ENCODE measurements around the gene WWC2. TPM values are rescaled to one million over a fixed set of nuclear protein-coding genes. Genes with fewer than 3 reads are reported as not detected.

Gene WWC2
- total RNA-seq, 1 experiment from 2014 or later = 42.5 TPM

DNA sequence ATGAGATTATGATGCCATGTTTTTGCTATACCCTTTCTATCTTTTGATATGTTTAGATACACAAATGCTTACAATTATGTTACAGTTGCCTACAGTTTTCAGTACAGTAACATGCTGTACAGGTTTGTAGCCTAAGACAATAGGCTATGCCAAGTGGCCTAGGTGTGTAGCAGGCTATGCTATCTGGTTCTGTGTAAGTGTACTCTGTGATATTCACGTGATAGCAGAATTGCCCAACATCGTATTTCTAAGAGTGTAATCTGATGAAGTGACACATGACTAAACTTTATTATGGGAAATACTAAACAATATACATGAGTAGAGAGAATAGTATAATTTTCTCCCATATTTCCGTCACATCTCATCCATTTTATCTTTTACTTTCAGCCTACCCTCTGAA lies 124.0 kb downstream of the WWC2 start:
- Histone ChIP-seq H3K4me1 (replicated peaks) (no peaks in the 10 kb centered on the region), H3K36me3 (peaks cover 22% of the 10 kb centered on the region), H3K4me3 (no peak overlapping the region), H3K27ac (no peak overlapping the region), H3K9me3 (replicated peaks) (no peaks in the 10 kb centered on the region), H3K27me3 (replicated peaks) (no peaks in the 10 kb centered on the region)
- DNase-seq (ENCODE audit: low read depth in 1 of 2, low spot score in 2 of 2) = no peak

- Histone ChIP-seq H3K27ac (no peak overlapping the region), H3K4me3 (no peak overlapping the region), H3K9me3 (replicated peaks) (no peaks in the 10 kb centered on the region), H3K27me3 (replicated peaks) (no peaks in the 10 kb centered on the region), H3K36me3 (peaks cover 25% of the 10 kb centered on the region), H3K4me1 (replicated peaks) (no peaks in the 10 kb centered on the region)
- DNase-seq (ENCODE audit: low read depth in 1 of 2, low spot score in 2 of 2) = no peak
Measured at GRCh38 chr4:183229397-183229796, 130.3 kb downstream of the WWC2 start.

- H3K36me3 ChIP-seq = peaks cover 24% of the 10 kb centered on the region
- H3K27ac ChIP-seq = peak overlapping the region; percentile 84
- no peak for DNase-seq (ENCODE audit: low read depth in 1 of 2, low spot score in 2 of 2)
- no peak overlapping the region for H3K4me3 ChIP-seq
- H3K9me3 ChIP-seq (replicated peaks) = no peaks in the 10 kb centered on the region
- peaks cover 42% of the 10 kb centered on the region for H3K4me1 ChIP-seq (replicated peaks)
- H3K27me3 ChIP-seq (replicated peaks) = no peaks in the 10 kb centered on the region
Measured at GRCh38 chr4:183240581-183241321, 141.7 kb downstream of the WWC2 start.

- DNase-seq (ENCODE audit: low read depth in 1 of 2, low spot score in 2 of 2) = peak; percentile 69 to 79
- peak overlapping the region; percentile 84 for H3K27ac ChIP-seq
- H3K4me1 ChIP-seq (replicated peaks) = peaks cover 42% of the 10 kb centered on the region
- H3K27me3 ChIP-seq (replicated peaks) = no peaks in the 10 kb centered on the region
- no peaks in the 10 kb centered on the region for H3K9me3 ChIP-seq (replicated peaks)
- H3K36me3 ChIP-seq = peaks cover 24% of the 10 kb centered on the region
- H3K4me3 ChIP-seq = no peak overlapping the region
Measured at GRCh38 chr4:183241322-183241640, 142.2 kb downstream of the WWC2 start.

DNA sequence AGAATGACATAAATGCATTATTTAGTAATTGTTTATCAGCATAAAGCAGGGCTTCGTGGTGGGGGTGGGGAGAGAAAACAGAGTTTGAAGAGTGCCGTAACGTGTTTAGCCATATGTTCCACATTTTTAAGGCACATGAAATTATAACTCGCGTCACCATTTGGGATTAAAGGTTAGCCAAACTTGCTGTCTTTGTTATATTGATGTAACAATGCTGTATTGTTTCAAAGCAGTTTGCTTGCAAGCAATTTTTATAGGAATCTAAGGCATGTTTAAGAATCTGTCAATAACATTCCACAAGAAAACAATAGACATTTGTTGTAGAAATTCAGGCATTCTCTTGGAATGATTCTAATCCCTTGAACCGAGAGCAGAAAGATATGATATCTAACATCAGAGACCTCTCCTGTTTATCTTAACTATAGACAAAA lies 142.7 kb downstream of the WWC2 start:
- peak overlapping the region; percentile 84 for H3K27ac ChIP-seq
- peak in 1 of 2 experiments; percentile 68 for DNase-seq (ENCODE audit: low read depth in 1 of 2, low spot score in 2 of 2)
- peaks cover 20% of the 10 kb centered on the region for H3K36me3 ChIP-seq

GRCh38 chr4:183242291-183242690 lies 143.2 kb downstream of the WWC2 start:
- Histone ChIP-seq H3K27ac (peak overlapping the region; percentile 84; the same call in 1 of the 2 replicates), H3K4me1 (replicated peaks) (peaks cover 42% of the 10 kb centered on the region), H3K27me3 (replicated peaks) (no peaks in the 10 kb centered on the region), H3K4me3 (no peak overlapping the region), H3K36me3 (peaks cover 24% of the 10 kb centered on the region), H3K9me3 (replicated peaks) (no peaks in the 10 kb centered on the region)
- DNase-seq (ENCODE audit: low read depth in 1 of 2, low spot score in 2 of 2) = no peak

More for the DNA sequence above, 142.7 kb downstream of the WWC2 start:
- peaks cover 42% of the 10 kb centered on the region for H3K4me1 ChIP-seq (replicated peaks)
- H3K9me3 ChIP-seq (replicated peaks) = no peaks in the 10 kb centered on the region
- H3K4me3 ChIP-seq = no peak overlapping the region
- H3K27me3 ChIP-seq (replicated peaks) = no peaks in the 10 kb centered on the region

GRCh38 chr4:183244019-183244418 lies 145.0 kb downstream of the WWC2 start:
- no peak for DNase-seq (ENCODE audit: low read depth in 1 of 2, low spot score in 2 of 2)
- H3K36me3 ChIP-seq = peaks cover 17% of the 10 kb centered on the region
- no peak overlapping the region for H3K4me3 ChIP-seq
- H3K27me3 ChIP-seq (replicated peaks) = no peaks in the 10 kb centered on the region
- H3K27ac ChIP-seq = no peak overlapping the region
- H3K4me1 ChIP-seq (replicated peaks) = peaks cover 31% of the 10 kb centered on the region
- H3K9me3 ChIP-seq (replicated peaks) = no peaks in the 10 kb centered on the region

DNA sequence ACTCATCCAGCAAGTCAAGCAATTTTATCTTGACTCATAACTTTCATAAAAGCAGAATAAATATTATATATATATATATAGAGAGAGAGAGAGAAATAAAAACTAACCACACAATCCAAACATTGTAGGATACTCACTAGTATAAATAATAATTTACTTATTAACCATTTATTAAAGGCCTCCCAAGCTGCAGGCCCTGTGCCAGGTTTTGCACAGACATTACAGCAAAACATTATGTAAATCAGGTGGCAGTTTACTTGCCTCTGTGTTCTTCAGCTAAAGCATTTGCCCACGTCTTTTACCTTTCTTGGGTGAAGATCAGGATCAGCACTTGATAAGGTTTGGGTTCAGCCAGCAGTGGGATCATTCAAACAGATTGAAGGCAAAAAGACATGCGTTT lies 145.4 kb downstream of the WWC2 start:
- Histone ChIP-seq H3K4me1 (replicated peaks) (peaks cover 31% of the 10 kb centered on the region), H3K9me3 (replicated peaks) (no peaks in the 10 kb centered on the region), H3K27me3 (replicated peaks) (no peaks in the 10 kb centered on the region), H3K36me3 (peaks cover 18% of the 10 kb centered on the region), H3K4me3 (no peak overlapping the region), H3K27ac (no peak overlapping the region)
- no peak for DNase-seq (ENCODE audit: low read depth in 1 of 2, low spot score in 2 of 2)

DNA sequence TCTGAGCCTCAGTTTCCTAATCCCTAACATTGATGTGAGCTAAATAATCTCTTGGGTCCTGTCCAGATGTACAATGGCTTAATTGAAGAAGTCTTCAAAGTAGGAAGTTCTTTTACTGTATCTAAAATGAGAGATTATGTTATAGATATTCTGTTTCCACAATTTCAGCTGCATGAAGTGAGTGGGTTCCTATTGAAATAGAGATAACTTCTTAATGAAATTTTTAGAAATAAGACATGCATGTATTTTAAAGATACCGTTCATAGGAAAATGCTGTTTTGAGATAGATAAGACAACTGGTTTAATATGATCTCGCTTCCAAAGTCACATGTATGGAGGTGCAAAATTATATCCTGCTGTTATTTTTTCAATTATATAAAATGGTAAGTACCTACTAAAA lies 149.1 kb downstream of the WWC2 start:
- no peak for DNase-seq (ENCODE audit: low read depth in 1 of 2, low spot score in 2 of 2)
- Histone ChIP-seq H3K27me3 (replicated peaks) (no peaks in the 10 kb centered on the region), H3K9me3 (replicated peaks) (no peaks in the 10 kb centered on the region), H3K36me3 (peaks cover 47% of the 10 kb centered on the region), H3K4me3 (no peak overlapping the region), H3K4me1 (replicated peaks) (peaks cover 3% of the 10 kb centered on the region; the same call in 1 of the 2 replicates), H3K27ac (no peak overlapping the region)

DNA sequence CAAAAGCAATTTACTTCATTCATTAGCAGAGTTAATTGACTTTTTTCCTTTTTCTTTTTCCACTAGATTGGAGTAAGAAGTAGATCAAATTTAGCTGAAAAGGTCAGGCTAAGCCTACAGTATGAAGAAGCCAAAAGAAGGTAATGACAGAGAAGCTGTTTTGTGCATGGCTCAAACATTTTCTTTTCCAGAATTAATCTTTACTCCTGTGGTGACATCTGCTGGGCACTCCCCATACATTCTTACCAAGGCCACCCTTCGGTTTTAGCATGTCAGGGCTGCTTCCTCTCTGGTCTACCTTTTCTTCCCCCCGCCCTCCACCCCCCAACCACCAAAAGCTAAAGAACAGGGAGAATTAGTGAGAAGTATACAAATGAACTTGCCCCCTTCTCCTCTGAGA lies 150.8 kb downstream of the WWC2 start:
- DNase-seq (ENCODE audit: low read depth in 1 of 2, low spot score in 2 of 2) = peak in 1 of 2 experiments; percentile 26
- H3K27ac ChIP-seq = no peak overlapping the region
- no peak overlapping the region for H3K4me3 ChIP-seq
- no peaks in the 10 kb centered on the region for H3K27me3 ChIP-seq (replicated peaks)
- peaks cover 60% of the 10 kb centered on the region for H3K36me3 ChIP-seq
- H3K9me3 ChIP-seq (replicated peaks) = no peaks in the 10 kb centered on the region
- no peaks in the 10 kb centered on the region for H3K4me1 ChIP-seq (replicated peaks)

- no peak overlapping the region for H3K4me3 ChIP-seq
- DNase-seq (ENCODE audit: low read depth in 1 of 2, low spot score in 2 of 2) = no peak
- H3K36me3 ChIP-seq = peaks cover 65% of the 10 kb centered on the region
- H3K27ac ChIP-seq = no peak overlapping the region
- H3K27me3 ChIP-seq (replicated peaks) = no peaks in the 10 kb centered on the region
- H3K9me3 ChIP-seq (replicated peaks) = no peaks in the 10 kb centered on the region
- no peaks in the 10 kb centered on the region for H3K4me1 ChIP-seq (replicated peaks)
Measured at GRCh38 chr4:183250831-183251230, 151.8 kb downstream of the WWC2 start.

DNA sequence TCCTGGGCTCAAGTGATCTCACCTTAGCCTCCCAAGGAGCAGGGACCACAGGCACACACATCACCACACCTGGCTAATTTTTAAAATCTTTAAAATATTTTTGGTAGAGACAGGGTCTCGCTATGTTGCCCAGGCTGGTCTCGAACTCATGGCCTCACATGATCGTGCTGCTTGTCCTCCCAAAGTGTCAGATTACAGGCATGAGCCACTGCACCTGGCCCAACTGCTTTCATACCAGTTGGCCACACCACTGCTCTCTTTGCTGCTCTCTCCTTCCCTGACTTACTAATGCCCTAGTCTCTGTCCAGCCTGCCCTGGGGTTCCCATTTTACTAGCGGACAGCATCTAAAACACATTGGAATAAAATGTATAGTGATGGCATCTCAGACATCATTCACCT lies 153.9 kb downstream of the WWC2 start:
- Histone ChIP-seq H3K9me3 (replicated peaks) (no peaks in the 10 kb centered on the region), H3K4me1 (replicated peaks) (0 out of 2 replicates have a peak, but pooled peaks cover 3% of the 10 kb centered on the region), H3K4me3 (no peak overlapping the region), H3K36me3 (peaks cover 82% of the 10 kb centered on the region), H3K27ac (no peak overlapping the region), H3K27me3 (replicated peaks) (no peaks in the 10 kb centered on the region)
- DNase-seq (ENCODE audit: low read depth in 1 of 2, low spot score in 2 of 2) = no peak

GRCh38 chr4:183253451-183253850 lies 154.4 kb downstream of the WWC2 start:
- H3K4me1 ChIP-seq (replicated peaks) = 0 out of 2 replicates have a peak, but pooled peaks cover 3% of the 10 kb centered on the region
- DNase-seq (ENCODE audit: low read depth in 1 of 2, low spot score in 2 of 2) = no peak
- no peak overlapping the region for H3K4me3 ChIP-seq
- no peak overlapping the region for H3K27ac ChIP-seq
- no peaks in the 10 kb centered on the region for H3K9me3 ChIP-seq (replicated peaks)
- peaks cover 84% of the 10 kb centered on the region for H3K36me3 ChIP-seq
- H3K27me3 ChIP-seq (replicated peaks) = no peaks in the 10 kb centered on the region

DNA sequence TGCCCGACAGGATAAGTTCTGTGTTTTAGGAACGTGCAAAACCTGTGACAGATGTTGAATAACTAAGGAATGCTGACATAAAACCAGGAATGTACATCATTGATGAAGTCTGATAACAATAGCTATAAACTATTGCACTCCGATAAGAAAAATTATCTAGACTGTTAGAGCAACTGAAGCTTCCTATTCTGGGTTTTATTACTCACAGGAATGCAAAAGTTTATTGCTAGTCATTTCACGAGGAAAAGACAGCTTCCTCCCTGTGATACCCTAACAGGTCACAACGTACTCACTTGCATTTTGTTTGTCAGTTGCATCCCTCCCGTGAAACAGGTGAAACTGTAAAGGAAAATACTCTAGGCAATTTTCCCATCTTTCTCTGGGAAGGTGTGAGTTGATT lies 155.1 kb downstream of the WWC2 start:
- H3K36me3 ChIP-seq = peaks cover 85% of the 10 kb centered on the region
- no peak for DNase-seq (ENCODE audit: low read depth in 1 of 2, low spot score in 2 of 2)

More for the DNA sequence above, 155.1 kb downstream of the WWC2 start:
- Histone ChIP-seq H3K9me3 (replicated peaks) (no peaks in the 10 kb centered on the region), H3K4me3 (no peak overlapping the region), H3K4me1 (replicated peaks) (0 out of 2 replicates have a peak, but pooled peaks cover 3% of the 10 kb centered on the region), H3K27ac (no peak overlapping the region), H3K27me3 (replicated peaks) (no peaks in the 10 kb centered on the region)
